AG04450 (cell line): ENCODE measurements around the gene HIC1. TPM values are rescaled to one million over a fixed set of nuclear protein-coding genes. Genes with fewer than 3 reads are reported as not detected.

Source experiments
- CTCF ChIA-PET: fragments of 300-600, 350-600 bp; formaldehyde crosslinking; extraction: SDS; loops from one replicate; lab custom pipeline; 2022; ENCODE audit warnings: antibody characterized with exemption, inconsistent platforms; lab: Charles Lee
- POLR2A ChIA-PET: fragments of 350-600 bp; formaldehyde crosslinking; extraction: SDS; loops from one replicate; lab custom pipeline; 2021; ENCODE audit warnings: antibody characterized with exemption, inconsistent platforms; lab: Yijun Ruan, JAX
- DNase-seq: peaks from one replicate; pipeline ENCODE4 v3.0.0-alpha.2; 2011; ENCODE audit warnings: low read depth, low spot score
- H3K27ac ChIP-seq: one replicate; pipeline ENCODE4 v1.5.1; 2012; ENCODE audit warnings: low read depth, low read length, control low read depth
- H3K27me3 ChIP-seq: one replicate; pipeline ENCODE4 v1.6.0; 2012; ENCODE audit warnings: low read length; ENCODE audit not compliant: control insufficient read depth, insufficient read depth
- H3K4me3 ChIP-seq: 2 replicates; pipeline ENCODE4 v1.5.1; 2011; ENCODE audit warnings: mild to moderate bottlenecking, low read depth, low read length, control low read depth
- H3K9me3 ChIP-seq: 2 replicates; pipeline ENCODE4 v1.5.1; 2012; ENCODE audit warnings: low read length; ENCODE audit not compliant: control insufficient read depth, insufficient read depth
- CTCF ChIP-seq: IDR thresholded peaks from 2 replicates; pipeline ENCODE4 v1.5.1; 2011; ENCODE audit warnings: low read depth, low read length, control low read depth, inconsistent platforms
- polyA plus RNA-seq: library from polyadenylated mRNA; depleted of rRNA; stranded (reverse); fragments of >200 nt; gene quantifications from 2 replicates; pipeline ENCODE4 v1.2.3, GENCODE V29; 2011

Gene HIC1
- polyA plus RNA-seq, 1 experiment: 12.7 TPM

GRCh38 chr17:2084766-2085647, 30.1 kb downstream of the HIC1 start:
- no peak for TF ChIP-seq CTCF
- peak; percentile 65 for DNase-seq
- no peaks in the 10 kb centered on the region for H3K9me3 ChIP-seq
- POLR2A ChIA-PET: interaction anchor here (0.6 to 1.1 kb wide), 4 partner anchors 17 to 962 kb away, joined by 3 to 10 read pairs (median 4); partner anchors contain the start of gene HIC1
- peak overlapping the region; percentile 73 for H3K27ac ChIP-seq
- CTCF ChIA-PET: interaction anchor here (1.5 kb wide), 1 partner anchor 160 kb away, joined by 3 read pairs; no protein-coding TSS in a partner anchor
- no peak overlapping the region for H3K4me3 ChIP-seq
- no peaks in the 10 kb centered on the region for H3K27me3 ChIP-seq

GRCh38 chr17:2085648-2085949, 30.7 kb downstream of the HIC1 start:
- Histone ChIP-seq H3K27me3 (no peaks in the 10 kb centered on the region), H3K9me3 (no peaks in the 10 kb centered on the region), H3K27ac (peak overlapping the region; percentile 73), H3K4me3 (no peak overlapping the region)
- ChIA-PET CTCF (interaction anchor here (1.1 to 1.5 kb wide), 3 partner anchors 10 to 197 kb away, joined by 3 read pairs; no protein-coding TSS in a partner anchor), POLR2A (interaction anchor here (0.7 to 1.1 kb wide), 2 partner anchors 17 to 57 kb away, joined by 3 to 10 read pairs; no protein-coding TSS in a partner anchor)
- DNase-seq: no peak
- TF ChIP-seq CTCF: no peak

- DNase-seq: no peak
- no peaks in the 10 kb centered on the region for H3K27me3 ChIP-seq
- ChIA-PET CTCF (interaction anchor here (1.1 to 1.2 kb wide), 2 partner anchors 9 to 197 kb away, joined by 3 read pairs; no protein-coding TSS in a partner anchor), POLR2A (no interaction called here)
- H3K27ac ChIP-seq: no peak overlapping the region
- no peaks in the 10 kb centered on the region for H3K9me3 ChIP-seq
- no peak for TF ChIP-seq CTCF
- H3K4me3 ChIP-seq: no peak overlapping the region
Observed at GRCh38 chr17:2086306-2086705, 31.4 kb downstream of the HIC1 start.

- Histone ChIP-seq H3K27ac (no peak overlapping the region), H3K4me3 (no peak overlapping the region), H3K9me3 (no peaks in the 10 kb centered on the region), H3K27me3 (no peaks in the 10 kb centered on the region)
- TF ChIP-seq CTCF: no peak
- no peak for DNase-seq
- ChIA-PET POLR2A (no interaction called here), CTCF (no interaction called here)
Observed at GRCh38 chr17:2087597-2088211, 32.8 kb downstream of the HIC1 start.

GRCh38 chr17:2089021-2089422, 34.1 kb downstream of the HIC1 start:
- Histone ChIP-seq H3K27ac (peak overlapping the region; percentile 82), H3K4me3 (peak overlapping the region; percentile 37), H3K9me3 (no peaks in the 10 kb centered on the region), H3K27me3 (no peaks in the 10 kb centered on the region)
- no peak for DNase-seq
- CTCF ChIA-PET: interaction anchor here (0.7 to 0.8 kb wide), 2 partner anchors 21 to 156 kb away, joined by 3 read pairs; no protein-coding TSS in a partner anchor
- TF ChIP-seq CTCF: no peak
- POLR2A ChIA-PET: interaction anchor here (0.8 to 1.7 kb wide), 3 partner anchors 14 to 31 kb away, joined by 3 to 4 read pairs (median 3); no protein-coding TSS in a partner anchor
